Measurements from ENCODE around the gene INPP5F.
A peak's percentile ranks its signal among the peaks of the same experiment; 100 is the strongest.
"Not testable (repeated sequence)": the region's sequence is repeated elsewhere in the genome, so short reads cannot be mapped to it uniquely, and the experiment has no call there.

Gene INPP5F

DNA sequence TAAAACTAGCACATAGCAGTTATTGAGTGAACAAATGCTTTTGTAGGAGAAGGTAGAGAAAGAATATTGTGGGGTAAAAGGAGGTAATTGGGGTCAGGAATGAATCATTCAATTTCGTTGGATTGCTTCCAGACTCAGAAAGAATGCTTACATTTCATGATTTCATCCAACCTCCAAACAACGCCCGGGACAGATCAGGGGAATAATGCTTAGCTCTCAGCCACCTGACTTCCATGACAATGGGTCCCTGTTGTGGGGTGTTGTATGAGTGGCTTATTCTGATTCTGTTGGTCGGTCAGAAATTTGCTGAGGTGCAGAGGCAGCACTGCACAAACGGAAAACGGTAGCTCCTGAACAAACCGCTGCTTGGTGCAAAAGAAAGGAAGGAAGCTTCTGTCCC is 24.0 kb upstream of the INPP5F start:
- Mint-ChIP-seq H3K9me3 (peaks cover 7% of the 10 kb centered on the region), H3K4me3 (no peak overlapping the region), H3K27ac (no peak overlapping the region), H3K27me3 (ENCODE audit: low read depth) (no peaks in the 10 kb centered on the region), H3K4me1 (peaks cover 4% of the 10 kb centered on the region), H3K36me3 (ENCODE audit: low read depth) (no peaks in the 10 kb centered on the region)
- TF ChIP-seq, protein P1, sequence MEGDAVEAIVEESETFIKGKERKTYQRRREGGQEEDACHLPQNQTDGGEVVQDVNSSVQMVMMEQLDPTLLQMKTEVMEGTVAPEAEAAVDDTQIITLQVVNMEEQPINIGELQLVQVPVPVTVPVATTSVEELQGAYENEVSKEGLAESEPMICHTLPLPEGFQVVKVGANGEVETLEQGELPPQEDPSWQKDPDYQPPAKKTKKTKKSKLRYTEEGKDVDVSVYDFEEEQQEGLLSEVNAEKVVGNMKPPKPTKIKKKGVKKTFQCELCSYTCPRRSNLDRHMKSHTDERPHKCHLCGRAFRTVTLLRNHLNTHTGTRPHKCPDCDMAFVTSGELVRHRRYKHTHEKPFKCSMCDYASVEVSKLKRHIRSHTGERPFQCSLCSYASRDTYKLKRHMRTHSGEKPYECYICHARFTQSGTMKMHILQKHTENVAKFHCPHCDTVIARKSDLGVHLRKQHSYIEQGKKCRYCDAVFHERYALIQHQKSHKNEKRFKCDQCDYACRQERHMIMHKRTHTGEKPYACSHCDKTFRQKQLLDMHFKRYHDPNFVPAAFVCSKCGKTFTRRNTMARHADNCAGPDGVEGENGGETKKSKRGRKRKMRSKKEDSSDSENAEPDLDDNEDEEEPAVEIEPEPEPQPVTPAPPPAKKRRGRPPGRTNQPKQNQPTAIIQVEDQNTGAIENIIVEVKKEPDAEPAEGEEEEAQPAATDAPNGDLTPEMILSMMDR (IDR thresholded peaks at IDR 0.05; ENCODE audit: unreplicated experiment in 3 of 3), result no peak

DNA sequence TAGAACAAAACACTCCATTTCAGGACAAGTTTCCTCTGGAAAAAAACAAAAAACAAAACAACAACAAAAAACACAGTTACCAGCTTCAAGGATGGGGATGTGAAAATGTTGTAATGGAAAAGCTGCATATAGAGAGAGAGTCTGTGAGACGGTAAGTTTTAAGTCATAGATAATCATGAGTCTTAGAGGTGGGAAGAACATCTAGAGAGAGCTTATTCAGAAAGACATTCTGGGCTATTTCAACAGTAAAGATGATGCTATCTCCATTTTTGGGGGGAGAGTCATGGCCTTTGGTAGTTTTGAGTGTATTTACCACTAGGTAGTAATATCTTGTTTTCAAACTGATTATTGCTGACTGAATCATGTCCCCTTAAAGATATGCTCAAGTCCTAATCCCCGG is 23.3 kb upstream of the INPP5F start:
- TF ChIP-seq, protein P1 (IDR thresholded peaks at IDR 0.05; ENCODE audit: unreplicated experiment in 3 of 3), result no peak
- peaks cover 11% of the 10 kb centered on the region for H3K9me3 Mint-ChIP-seq
- H3K36me3 Mint-ChIP-seq (ENCODE audit: low read depth), result no peaks in the 10 kb centered on the region
- H3K27me3 Mint-ChIP-seq (ENCODE audit: low read depth), result no peaks in the 10 kb centered on the region
- no peak overlapping the region for H3K27ac Mint-ChIP-seq
- H3K4me3 Mint-ChIP-seq, result no peak overlapping the region
- peaks cover 6% of the 10 kb centered on the region for H3K4me1 Mint-ChIP-seq

GRCh38 chr10:119703903-119704508 is 21.8 kb upstream of the INPP5F start:
- TF ChIP-seq, protein P1 (IDR thresholded peaks at IDR 0.05; ENCODE audit: unreplicated experiment in 3 of 3), result no peak
- Mint-ChIP-seq H3K4me1 (peaks cover 6% of the 10 kb centered on the region), H3K27ac (no peak overlapping the region), H3K4me3 (no peak overlapping the region), H3K36me3 (ENCODE audit: low read depth) (no peaks in the 10 kb centered on the region), H3K27me3 (ENCODE audit: low read depth) (no peaks in the 10 kb centered on the region), H3K9me3 (peaks cover 9% of the 10 kb centered on the region)

DNA sequence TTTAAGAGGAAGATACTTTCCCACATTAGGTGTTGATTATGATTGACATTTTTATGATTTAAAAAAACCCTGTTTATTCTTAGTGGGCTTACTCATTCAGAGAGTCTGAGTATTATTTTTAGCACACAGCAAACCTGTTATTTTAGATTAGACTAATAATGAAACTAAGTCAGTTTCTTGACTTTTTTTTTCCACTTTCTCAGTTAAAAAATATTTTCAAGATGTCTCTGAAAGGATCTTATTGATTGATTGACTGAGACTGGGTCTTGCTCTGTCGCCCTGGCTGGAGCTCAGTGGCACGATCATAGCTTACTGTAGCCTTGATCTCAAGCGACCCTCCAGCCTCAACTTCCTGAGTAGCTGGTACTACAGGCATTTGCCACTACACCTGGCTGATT is 20.4 kb upstream of the INPP5F start:
- H3K4me3 Mint-ChIP-seq, result no peak overlapping the region
- H3K4me1 Mint-ChIP-seq, result peaks cover 6% of the 10 kb centered on the region
- H3K27me3 Mint-ChIP-seq (ENCODE audit: low read depth), result no peaks in the 10 kb centered on the region
- H3K9me3 Mint-ChIP-seq, result peaks cover 10% of the 10 kb centered on the region
- no peak overlapping the region for H3K27ac Mint-ChIP-seq
- TF ChIP-seq, protein P1 (IDR thresholded peaks at IDR 0.05; ENCODE audit: unreplicated experiment in 3 of 3), result no peak
- H3K36me3 Mint-ChIP-seq (ENCODE audit: low read depth), result no peaks in the 10 kb centered on the region

DNA sequence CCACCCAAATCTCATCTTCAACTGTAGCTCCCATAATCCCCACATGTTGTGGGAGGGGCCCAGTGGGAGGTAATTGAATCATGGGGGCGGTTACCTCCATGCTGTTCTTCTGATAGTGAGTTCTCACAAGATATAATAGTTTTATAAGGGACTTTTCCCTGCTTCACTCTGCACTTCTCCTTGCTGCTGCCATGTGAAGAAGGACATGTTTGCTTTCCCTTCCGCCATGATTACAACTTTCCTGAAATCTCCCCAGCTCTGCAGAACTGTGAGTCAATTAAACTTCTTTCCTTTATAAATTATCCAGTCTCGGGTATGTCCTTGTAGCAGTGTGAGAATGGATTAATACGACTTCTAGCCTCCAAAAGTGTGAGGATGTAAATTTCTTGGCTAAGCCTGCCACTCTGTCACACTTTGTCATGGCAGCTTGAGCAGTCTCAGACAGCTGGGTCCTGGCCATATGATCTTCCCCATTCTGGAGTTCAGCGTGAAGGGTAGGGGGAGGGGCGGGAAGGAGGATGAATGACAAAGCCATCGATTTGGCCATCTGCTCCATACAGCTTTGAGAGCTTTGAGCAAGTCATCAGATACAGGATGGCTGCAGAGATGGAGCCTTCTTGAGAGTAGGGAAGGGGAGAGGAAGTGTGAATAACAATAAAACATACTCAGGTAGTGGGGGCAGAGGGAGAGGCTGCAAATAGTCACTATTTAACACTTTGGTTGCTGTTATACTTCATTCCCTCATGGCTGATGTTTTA is 19.1 kb upstream of the INPP5F start:
- Mint-ChIP-seq H3K27me3 (ENCODE audit: low read depth) (no peaks in the 10 kb centered on the region), H3K4me3 (no peak overlapping the region), H3K9me3 (peaks cover 13% of the 10 kb centered on the region), H3K27ac (peak overlapping the region in 2 of 3 experiments; percentile 25 to 71), H3K4me1 (peaks cover 6% of the 10 kb centered on the region), H3K36me3 (ENCODE audit: low read depth) (no peaks in the 10 kb centered on the region)
- TF ChIP-seq, protein P1 (IDR thresholded peaks at IDR 0.05; ENCODE audit: unreplicated experiment in 3 of 3), result no peak

- not testable (repeated sequence) for H3K4me1 Mint-ChIP-seq; H3K36me3 Mint-ChIP-seq (ENCODE audit: low read depth); H3K27me3 Mint-ChIP-seq (ENCODE audit: low read depth); H3K27ac Mint-ChIP-seq; H3K4me3 Mint-ChIP-seq
- peaks cover 15% of the 10 kb centered on the region for H3K9me3 Mint-ChIP-seq
Measured at GRCh38 chr10:119707331-119707730, 18.5 kb upstream of the INPP5F start.

DNA sequence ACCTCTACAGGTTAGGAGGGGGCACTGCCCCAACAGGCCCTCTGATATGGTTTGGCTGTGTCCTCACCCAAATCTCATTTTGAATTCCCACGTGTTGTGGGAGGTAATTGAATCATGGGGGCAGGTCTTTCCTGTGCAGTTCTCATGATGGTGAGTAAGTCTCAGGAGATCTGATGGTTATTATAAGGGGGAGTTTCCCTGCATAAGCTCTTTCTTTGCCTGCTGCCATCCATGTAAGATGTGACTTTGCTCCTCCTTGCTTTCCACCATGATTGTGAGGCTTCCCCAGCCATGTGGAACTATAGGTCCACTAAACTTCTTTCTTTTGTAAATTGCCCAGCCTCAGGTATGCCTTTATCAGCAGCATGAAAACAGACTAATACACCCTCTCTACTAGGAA is 14.9 kb upstream of the INPP5F start:
- not testable (repeated sequence) for H3K27ac Mint-ChIP-seq; H3K4me3 Mint-ChIP-seq; H3K27me3 Mint-ChIP-seq (ENCODE audit: low read depth); H3K36me3 Mint-ChIP-seq (ENCODE audit: low read depth)
- H3K9me3 Mint-ChIP-seq, result peaks cover 14% of the 10 kb centered on the region
- H3K4me1 Mint-ChIP-seq, result peaks cover 16% of the 10 kb centered on the region
